ENCODE results near the gene CTSS. TPM values are rescaled to one million over a fixed set of nuclear protein-coding genes. Genes with fewer than 3 reads are reported as not detected.

The CTSS gene
- total RNA-seq, 2 experiments from 2014 or later: 38.7 to 40.6 TPM

- POLR2A ChIA-PET: interaction anchor here (0.7 to 1.1 kb wide), 2 partner anchors 8 to 366 kb away, joined by 4 to 5 read pairs; no protein-coding TSS in a partner anchor
- DNase-seq (ENCODE audit: low spot score): no peak
- no peak overlapping the region for H3K4me2 ChIP-seq (ENCODE audit: low read length)
- H4K20me1 ChIP-seq (ENCODE audit: insufficient read depth, low read length): no peaks in the 10 kb centered on the region
- intact Hi-C loops (cut with micrococcal nuclease; ENCODE audit: unreplicated experiment): no loop called here
- H3K79me2 ChIP-seq (ENCODE audit: insufficient read depth, low read depth, low read length): no peaks in the 10 kb centered on the region
- H2AFZ ChIP-seq (ENCODE audit: low read length): no peak overlapping the region
- H3K9me2 ChIP-seq (ENCODE audit: insufficient read depth, low read length): no peaks in the 10 kb centered on the region
- H3K4me3 ChIP-seq (ENCODE audit: low read depth, low read length, poor library complexity, severe bottlenecking): no peak overlapping the region
- TF ChIP-seq EZH2phosphoT487 (IDR thresholded peaks at IDR 0.05; ENCODE audit: borderline replicate concordance, low read depth, low read length): no peak
- TF ChIP-seq CTCF (conservative IDR thresholded peaks at IDR 0.05; ENCODE audit: low read length): no peak
- H3K9me3 ChIP-seq (ENCODE audit: low read length): no peaks in the 10 kb centered on the region
- no peaks in the 10 kb centered on the region for H3K36me3 ChIP-seq (ENCODE audit: insufficient read depth, low read length)
- no peaks in the 10 kb centered on the region for H3K4me1 ChIP-seq (ENCODE audit: insufficient read depth, low read length, poor library complexity, severe bottlenecking)
- CTCF ChIA-PET (ENCODE audit: unreplicated experiment): no interaction called here
- no peak overlapping the region for H3K27ac ChIP-seq (ENCODE audit: low read depth, low read length, poor library complexity, severe bottlenecking)
- BruUV-seq (replicated peaks): no TSS peak
These were observed 39.1 kb upstream of the CTSS start for GRCh38 chr1:150804671-150805070.

DNA sequence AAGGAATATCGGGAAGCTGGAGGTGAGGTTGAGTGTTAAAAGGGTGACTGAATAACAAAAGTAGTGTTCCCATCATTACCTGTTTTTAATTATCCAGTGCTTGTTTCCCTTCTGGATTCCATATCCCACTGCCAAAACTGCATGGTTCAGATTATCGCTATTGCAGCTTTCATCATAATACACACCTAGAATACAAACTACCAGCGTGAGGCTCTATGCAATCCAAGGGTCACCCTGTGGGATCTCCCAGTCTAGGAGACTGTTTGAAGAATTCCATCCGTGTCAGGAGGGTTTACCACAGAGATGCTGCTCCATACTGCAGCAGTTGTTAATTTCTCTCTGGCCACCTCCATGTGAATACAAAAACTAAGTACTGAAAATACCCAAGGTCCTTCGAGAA, 33.5 kb upstream of the CTSS start:
- no peak for DNase-seq (ENCODE audit: low spot score)
- no peak overlapping the region for H3K27ac ChIP-seq (ENCODE audit: low read depth, low read length, poor library complexity, severe bottlenecking)
- intact Hi-C loops (cut with micrococcal nuclease; ENCODE audit: unreplicated experiment): no loop called here
- no peaks in the 10 kb centered on the region for H4K20me1 ChIP-seq (ENCODE audit: insufficient read depth, low read length)
- H3K36me3 ChIP-seq (ENCODE audit: insufficient read depth, low read length): no peaks in the 10 kb centered on the region
- H2AFZ ChIP-seq (ENCODE audit: low read length): no peak overlapping the region
- no peak overlapping the region for H3K4me3 ChIP-seq (ENCODE audit: low read depth, low read length, poor library complexity, severe bottlenecking)
- H3K4me2 ChIP-seq (ENCODE audit: low read length): no peak overlapping the region
- no peaks in the 10 kb centered on the region for H3K9me2 ChIP-seq (ENCODE audit: insufficient read depth, low read length)
- POLR2A ChIA-PET: no interaction called here
- no peaks in the 10 kb centered on the region for H3K9me3 ChIP-seq (ENCODE audit: low read length)
- TF ChIP-seq CTCF (conservative IDR thresholded peaks at IDR 0.05; ENCODE audit: low read length): no peak
- no peak for TF ChIP-seq EZH2phosphoT487 (IDR thresholded peaks at IDR 0.05; ENCODE audit: borderline replicate concordance, low read depth, low read length)
- no peaks in the 10 kb centered on the region for H3K79me2 ChIP-seq (ENCODE audit: insufficient read depth, low read depth, low read length)
- BruUV-seq (replicated peaks): no TSS peak
- CTCF ChIA-PET (ENCODE audit: unreplicated experiment): no interaction called here
- no peaks in the 10 kb centered on the region for H3K4me1 ChIP-seq (ENCODE audit: insufficient read depth, low read length, poor library complexity, severe bottlenecking)

DNA sequence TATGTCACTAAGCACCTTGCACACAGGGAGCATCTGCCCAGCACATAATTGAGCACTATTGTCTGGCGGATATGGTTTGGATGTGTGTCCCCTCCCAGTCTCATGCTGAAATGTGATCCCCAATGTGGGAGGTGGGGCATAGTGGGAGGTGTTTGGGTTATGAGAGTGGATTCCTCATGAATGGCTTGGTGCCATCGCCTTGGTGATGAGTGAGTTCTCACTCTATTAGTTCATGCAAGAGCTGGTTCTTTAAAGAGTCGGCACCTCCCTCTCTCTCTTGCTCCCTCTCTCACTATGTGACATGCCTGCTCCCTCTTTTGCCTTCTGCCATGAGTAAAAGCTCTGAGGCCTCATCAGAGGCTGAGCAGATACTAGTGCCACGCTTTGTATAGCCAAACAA, 32.9 kb upstream of the CTSS start:
- no peaks in the 10 kb centered on the region for H4K20me1 ChIP-seq (ENCODE audit: insufficient read depth, low read length)
- H3K36me3 ChIP-seq (ENCODE audit: insufficient read depth, low read length): no peaks in the 10 kb centered on the region
- BruUV-seq (replicated peaks): no TSS peak
- intact Hi-C loops (cut with micrococcal nuclease; ENCODE audit: unreplicated experiment): no loop called here
- H3K4me2 ChIP-seq (ENCODE audit: low read length): no peak overlapping the region
- H2AFZ ChIP-seq (ENCODE audit: low read length): no peak overlapping the region
- H3K27ac ChIP-seq (ENCODE audit: low read depth, low read length, poor library complexity, severe bottlenecking): no peak overlapping the region
- no peaks in the 10 kb centered on the region for H3K4me1 ChIP-seq (ENCODE audit: insufficient read depth, low read length, poor library complexity, severe bottlenecking)
- H3K4me3 ChIP-seq (ENCODE audit: low read depth, low read length, poor library complexity, severe bottlenecking): no peak overlapping the region
- H3K9me3 ChIP-seq (ENCODE audit: low read length): no peaks in the 10 kb centered on the region
- H3K79me2 ChIP-seq (ENCODE audit: insufficient read depth, low read depth, low read length): no peaks in the 10 kb centered on the region
- no peak for DNase-seq (ENCODE audit: low spot score)
- ChIA-PET POLR2A (no interaction called here), CTCF (ENCODE audit: unreplicated experiment) (no interaction called here)
- TF ChIP-seq CTCF (conservative IDR thresholded peaks at IDR 0.05; ENCODE audit: low read length): no peak
- TF ChIP-seq EZH2phosphoT487 (IDR thresholded peaks at IDR 0.05; ENCODE audit: borderline replicate concordance, low read depth, low read length): no peak
- H3K9me2 ChIP-seq (ENCODE audit: insufficient read depth, low read length): no peaks in the 10 kb centered on the region

All from OCI-LY7 (cell line).